Activated CD4-positive, alpha-beta T cell treated with anti-CD3 and anti-CD28 coated beads, Interleukin-2, amount 10 ng/mL, durations not matched to agents 24 days and 14 days (primary cell): ENCODE data around the gene USF2. TPM values are rescaled to one million over a fixed set of nuclear protein-coding genes. Genes with fewer than 3 reads are reported as not detected.

ENCODE experiments used
- DNase-seq: peaks from one replicate; pipeline ENCODE4 v3.0.0; 2022
- H3K27ac Mint-ChIP-seq: one replicate; pipeline ENCODE4 v1.8.0; 2022; ENCODE audit warnings: mild to moderate bottlenecking, mixed read lengths
- H3K27me3 Mint-ChIP-seq: one replicate; pipeline ENCODE4 v1.8.0; 2022; ENCODE audit warnings: mixed read lengths
- H3K36me3 Mint-ChIP-seq: one replicate; pipeline ENCODE4 v1.8.0; 2022; ENCODE audit warnings: low read depth, mild to moderate bottlenecking, mixed read lengths
- H3K4me1 Mint-ChIP-seq: one replicate; pipeline ENCODE4 v1.8.0; 2021; ENCODE audit warnings: mixed read lengths
- H3K4me3 Mint-ChIP-seq: one replicate; pipeline ENCODE4 v1.8.0; 2022; ENCODE audit warnings: mild to moderate bottlenecking, moderate library complexity, mixed read lengths
- H3K9me3 Mint-ChIP-seq: one replicate; pipeline ENCODE4 v1.8.0; 2021; ENCODE audit warnings: mixed read lengths
- intact Hi-C: fragments of 100-400 bp; cut with micrococcal nuclease; formaldehyde crosslinking; loops from one replicate; pipeline ENCODE4 v1.15.1; 2023
- total RNA-seq: library from RNA; stranded (reverse); gene quantifications from 2 replicates; pipeline ENCODE4 v1.2.3, GENCODE V29; 2022

USF2 gene
- total RNA-seq, 1 donor from 2014 or later, result 147 TPM

DNA sequence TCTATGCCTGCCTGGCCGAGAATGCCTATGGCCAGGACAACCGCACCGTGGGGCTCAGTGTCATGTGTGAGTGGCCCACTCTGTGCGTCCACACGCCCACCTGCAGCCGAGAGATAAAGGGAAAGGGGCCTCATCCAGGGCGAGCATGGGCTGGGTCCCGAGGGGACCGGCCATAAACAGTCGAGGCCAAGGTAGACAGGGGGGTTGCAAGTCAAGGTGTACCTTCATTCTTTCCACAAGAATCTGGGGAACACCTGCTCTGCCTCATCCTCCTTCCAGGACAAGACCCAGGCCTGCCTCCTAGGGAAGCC lies 31.5 kb downstream of the USF2 start:
- intact Hi-C loops, result no loop called here

DNA sequence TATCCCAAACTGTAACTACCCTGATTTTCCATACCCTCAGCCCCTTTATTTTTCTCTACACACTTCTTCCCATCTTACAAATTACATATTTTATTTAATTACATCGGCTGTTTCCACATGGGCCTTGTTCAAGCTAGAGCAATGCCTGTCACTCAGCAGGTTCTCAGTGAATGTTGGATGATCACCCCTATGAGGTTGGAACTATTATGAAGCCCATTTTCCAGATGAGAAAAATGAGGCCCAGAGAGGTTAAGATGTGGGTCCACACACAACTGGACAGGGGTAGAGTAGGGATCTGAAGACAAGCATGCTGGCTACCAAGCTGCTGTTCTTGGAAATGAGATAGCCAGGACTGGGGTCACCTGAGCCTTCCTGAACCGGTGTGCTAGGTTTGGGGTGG lies 33.2 kb downstream of the USF2 start:
- no peak for DNase-seq
- intact Hi-C loops, result no loop called here
- H3K4me1 Mint-ChIP-seq, result no peaks in the 10 kb centered on the region
- no peaks in the 10 kb centered on the region for H3K27me3 Mint-ChIP-seq
- H3K4me3 Mint-ChIP-seq, result no peak overlapping the region
- H3K27ac Mint-ChIP-seq, result no peak overlapping the region
- H3K9me3 Mint-ChIP-seq, result no peaks in the 10 kb centered on the region
- no peaks in the 10 kb centered on the region for H3K36me3 Mint-ChIP-seq

More for the DNA sequence above, 31.5 kb downstream of the USF2 start:
- Mint-ChIP-seq H3K36me3 (no peaks in the 10 kb centered on the region), H3K4me1 (peaks cover 7% of the 10 kb centered on the region), H3K27ac (no peak overlapping the region), H3K9me3 (no peaks in the 10 kb centered on the region), H3K27me3 (no peaks in the 10 kb centered on the region), H3K4me3 (no peak overlapping the region)
- no peak for DNase-seq

DNA sequence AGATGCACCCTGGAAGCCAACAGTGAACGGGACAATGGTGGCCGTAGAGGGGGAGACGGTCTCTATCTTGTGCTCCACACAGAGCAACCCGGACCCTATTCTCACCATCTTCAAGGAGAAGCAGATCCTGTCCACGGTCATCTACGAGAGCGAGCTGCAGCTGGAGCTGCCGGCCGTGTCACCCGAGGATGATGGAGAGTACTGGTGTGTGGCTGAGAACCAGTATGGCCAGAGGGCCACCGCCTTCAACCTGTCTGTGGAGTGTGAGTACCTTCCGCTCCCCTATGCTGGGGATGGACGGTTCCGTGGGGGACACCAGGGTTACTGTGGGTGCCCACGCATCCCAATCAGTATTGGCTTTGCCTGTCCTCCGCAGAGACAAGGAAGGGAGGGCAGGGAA lies 33.7 kb downstream of the USF2 start:
- no peak overlapping the region for H3K4me3 Mint-ChIP-seq
- H3K4me1 Mint-ChIP-seq, result no peaks in the 10 kb centered on the region
- H3K27ac Mint-ChIP-seq, result no peak overlapping the region
- no peak for DNase-seq
- no peaks in the 10 kb centered on the region for H3K9me3 Mint-ChIP-seq
- intact Hi-C loops, result no loop called here
- no peaks in the 10 kb centered on the region for H3K27me3 Mint-ChIP-seq
- no peaks in the 10 kb centered on the region for H3K36me3 Mint-ChIP-seq

DNA sequence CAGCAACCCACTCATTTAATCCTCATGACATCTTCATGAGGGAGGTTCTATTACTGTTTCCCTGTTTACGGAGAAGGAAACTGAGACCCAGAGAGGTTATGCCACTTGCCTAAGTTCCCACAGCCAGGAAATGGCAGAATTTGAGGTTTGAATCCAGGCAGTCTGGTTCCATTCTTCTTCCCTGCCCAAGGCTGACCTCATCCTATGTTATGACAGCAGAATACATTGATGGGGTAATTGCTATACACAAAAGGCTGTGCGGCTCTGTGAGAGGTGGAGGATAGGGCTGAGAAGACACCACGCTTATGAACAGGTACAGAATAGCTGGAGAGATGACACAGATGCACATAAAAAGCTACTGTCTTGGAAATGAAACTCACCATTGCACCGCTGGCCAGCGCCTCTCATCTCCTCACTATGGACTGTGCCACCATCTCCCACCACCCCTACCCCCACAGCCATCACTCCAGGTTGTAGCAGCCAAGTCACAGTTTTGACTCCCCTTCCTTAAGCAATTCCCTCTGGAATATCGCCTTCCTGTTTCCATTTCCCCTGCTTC lies 34.7 kb downstream of the USF2 start:
- no peak overlapping the region for H3K27ac Mint-ChIP-seq
- no peak for DNase-seq

DNA sequence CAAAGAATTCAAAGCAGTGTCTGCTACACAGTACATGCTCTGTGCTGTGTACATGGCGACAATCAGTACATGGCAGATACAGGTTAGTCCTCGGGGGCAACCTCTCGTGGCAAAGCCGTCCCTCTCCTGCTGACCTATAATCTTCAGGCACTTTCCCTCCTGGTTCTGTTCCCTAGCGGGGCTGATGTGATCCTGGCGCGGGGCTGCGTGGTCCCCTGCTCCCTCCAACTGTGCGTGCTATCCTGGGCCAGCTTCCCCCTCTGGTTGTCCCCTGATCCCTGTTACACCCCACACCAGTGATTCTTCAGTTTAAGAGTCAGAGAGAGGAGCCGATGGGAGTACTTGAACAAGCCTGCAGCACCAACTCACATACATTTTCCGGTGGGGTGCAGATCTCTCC lies 35.3 kb downstream of the USF2 start:
- no peaks in the 10 kb centered on the region for H3K36me3 Mint-ChIP-seq
- intact Hi-C loops, result no loop called here
- DNase-seq, result no peak
- H3K9me3 Mint-ChIP-seq, result no peaks in the 10 kb centered on the region
- no peaks in the 10 kb centered on the region for H3K27me3 Mint-ChIP-seq
- no peaks in the 10 kb centered on the region for H3K4me1 Mint-ChIP-seq
- no peak overlapping the region for H3K4me3 Mint-ChIP-seq
- H3K27ac Mint-ChIP-seq, result no peak overlapping the region

More for the DNA sequence above, 34.7 kb downstream of the USF2 start:
- Mint-ChIP-seq H3K27me3 (no peaks in the 10 kb centered on the region), H3K4me3 (no peak overlapping the region), H3K4me1 (no peaks in the 10 kb centered on the region), H3K9me3 (no peaks in the 10 kb centered on the region), H3K36me3 (no peaks in the 10 kb centered on the region)
- intact Hi-C loops, result no loop called here

DNA sequence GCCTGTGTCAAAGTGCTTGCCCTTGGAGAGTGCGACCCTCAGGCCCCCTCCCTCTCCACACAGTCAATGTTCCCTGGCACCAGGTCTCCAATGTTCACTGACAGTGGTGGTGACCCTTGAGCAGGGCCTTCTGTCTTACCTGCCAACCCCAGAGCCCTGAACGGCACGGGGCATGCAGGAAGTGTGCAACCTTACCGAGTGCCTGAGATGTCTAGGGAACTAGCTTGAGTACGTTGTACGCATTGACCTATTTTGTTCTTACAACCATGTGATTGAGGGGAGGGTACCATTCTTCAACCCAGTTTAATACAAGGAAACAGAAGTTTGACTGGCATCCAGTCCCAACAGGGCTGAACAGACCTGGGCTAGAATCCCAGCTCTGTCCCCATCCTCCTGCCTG lies 36.4 kb downstream of the USF2 start:
- no peak for DNase-seq
- H3K9me3 Mint-ChIP-seq, result no peaks in the 10 kb centered on the region
- intact Hi-C loops, result no loop called here
- H3K36me3 Mint-ChIP-seq, result no peaks in the 10 kb centered on the region
- H3K27ac Mint-ChIP-seq, result no peak overlapping the region
- H3K4me3 Mint-ChIP-seq, result no peak overlapping the region
- no peaks in the 10 kb centered on the region for H3K27me3 Mint-ChIP-seq
- H3K4me1 Mint-ChIP-seq, result no peaks in the 10 kb centered on the region

DNA sequence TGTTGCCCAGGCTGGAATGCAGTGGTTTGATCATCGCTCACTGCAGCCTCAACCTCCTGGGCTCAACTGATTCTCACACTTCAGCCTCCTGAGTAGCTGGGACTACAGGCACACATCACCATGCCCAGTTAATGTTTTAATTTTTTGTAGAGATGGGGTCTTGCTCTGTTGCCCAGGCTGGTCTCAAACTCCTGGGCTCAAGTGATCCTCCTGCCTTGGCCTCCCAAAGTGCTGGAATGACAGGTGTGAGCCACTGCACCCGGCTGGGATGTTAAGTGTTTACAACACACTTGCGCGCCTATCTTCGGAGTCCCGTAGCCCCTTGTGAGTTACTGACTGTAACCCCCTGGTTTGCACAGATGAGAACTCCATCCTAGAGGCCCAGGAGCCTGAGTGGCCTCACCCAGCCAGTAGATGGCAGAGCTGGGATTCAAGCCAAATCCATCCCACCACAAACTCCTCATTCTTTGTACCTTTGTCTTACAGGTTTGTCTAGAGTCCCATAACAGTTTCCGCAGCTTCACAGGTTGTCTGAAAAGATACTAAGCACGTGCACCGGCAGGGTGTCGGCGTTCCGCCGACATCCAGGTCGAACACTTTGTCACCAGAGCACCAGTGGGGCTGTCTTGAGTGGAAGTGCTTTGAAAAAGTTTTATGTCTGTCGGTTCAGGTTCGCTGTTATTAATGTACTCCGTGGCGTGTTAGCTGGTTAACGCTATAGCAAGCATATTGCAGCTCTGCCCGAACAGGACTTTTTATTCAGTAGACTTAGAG lies 37.9 kb downstream of the USF2 start:
- DNase-seq, result no peak
- Mint-ChIP-seq H3K4me1 (no peaks in the 10 kb centered on the region), H3K36me3 (no peaks in the 10 kb centered on the region), H3K27me3 (no peaks in the 10 kb centered on the region), H3K27ac (no peak overlapping the region), H3K4me3 (no peak overlapping the region), H3K9me3 (no peaks in the 10 kb centered on the region)
- intact Hi-C loops, result no loop called here

DNA sequence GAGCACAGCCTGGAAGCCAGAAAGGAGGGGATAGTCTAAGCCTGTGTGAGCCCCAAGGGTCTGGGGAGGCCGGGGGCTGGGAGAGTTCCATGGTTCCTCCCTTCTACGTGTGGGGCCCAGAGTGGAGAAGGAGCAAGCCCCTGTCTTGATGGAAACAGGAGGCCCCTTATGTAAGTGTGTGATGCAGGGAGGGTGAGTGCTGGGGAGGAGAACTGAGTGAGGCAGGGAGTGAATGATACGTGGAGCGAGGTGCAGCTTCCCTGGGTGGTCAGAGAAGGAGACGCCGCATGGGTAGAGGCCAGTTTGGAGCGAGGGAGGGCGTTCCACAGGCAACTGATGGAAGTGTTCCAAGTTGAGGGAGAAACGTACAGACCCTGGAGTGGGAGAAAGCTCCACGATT lies 39.2 kb downstream of the USF2 start:
- intact Hi-C loops, result no loop called here
- H3K4me3 Mint-ChIP-seq, result no peak overlapping the region
- H3K36me3 Mint-ChIP-seq, result no peaks in the 10 kb centered on the region
- DNase-seq, result no peak
- no peaks in the 10 kb centered on the region for H3K4me1 Mint-ChIP-seq
- H3K27me3 Mint-ChIP-seq, result no peaks in the 10 kb centered on the region
- no peaks in the 10 kb centered on the region for H3K9me3 Mint-ChIP-seq
- no peak overlapping the region for H3K27ac Mint-ChIP-seq

DNA sequence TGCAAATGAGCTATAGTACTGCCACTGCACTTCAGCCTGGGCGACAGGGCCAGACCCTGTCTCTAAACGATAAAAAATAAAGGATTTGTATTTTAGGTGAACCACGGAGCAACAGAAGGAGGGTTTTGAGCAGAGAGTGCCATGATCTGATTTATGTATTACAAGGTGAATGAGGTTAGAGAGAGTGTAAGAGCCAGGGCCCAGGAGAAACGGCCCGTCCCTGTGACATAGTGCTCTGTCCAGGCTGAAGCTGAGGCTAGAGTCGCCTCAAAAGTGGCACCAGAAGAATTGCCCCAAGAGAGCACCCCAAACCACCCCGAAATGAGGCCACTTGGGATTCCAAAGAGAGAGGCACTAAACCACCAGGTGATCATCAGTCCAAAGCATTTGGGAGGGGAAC lies 40.1 kb downstream of the USF2 start:
- H3K27me3 Mint-ChIP-seq, result no peaks in the 10 kb centered on the region
- no peak overlapping the region for H3K4me3 Mint-ChIP-seq
- no peak overlapping the region for H3K27ac Mint-ChIP-seq
- intact Hi-C loops, result no loop called here
- H3K36me3 Mint-ChIP-seq, result no peaks in the 10 kb centered on the region
- no peak for DNase-seq
- no peaks in the 10 kb centered on the region for H3K4me1 Mint-ChIP-seq
- no peaks in the 10 kb centered on the region for H3K9me3 Mint-ChIP-seq

DNA sequence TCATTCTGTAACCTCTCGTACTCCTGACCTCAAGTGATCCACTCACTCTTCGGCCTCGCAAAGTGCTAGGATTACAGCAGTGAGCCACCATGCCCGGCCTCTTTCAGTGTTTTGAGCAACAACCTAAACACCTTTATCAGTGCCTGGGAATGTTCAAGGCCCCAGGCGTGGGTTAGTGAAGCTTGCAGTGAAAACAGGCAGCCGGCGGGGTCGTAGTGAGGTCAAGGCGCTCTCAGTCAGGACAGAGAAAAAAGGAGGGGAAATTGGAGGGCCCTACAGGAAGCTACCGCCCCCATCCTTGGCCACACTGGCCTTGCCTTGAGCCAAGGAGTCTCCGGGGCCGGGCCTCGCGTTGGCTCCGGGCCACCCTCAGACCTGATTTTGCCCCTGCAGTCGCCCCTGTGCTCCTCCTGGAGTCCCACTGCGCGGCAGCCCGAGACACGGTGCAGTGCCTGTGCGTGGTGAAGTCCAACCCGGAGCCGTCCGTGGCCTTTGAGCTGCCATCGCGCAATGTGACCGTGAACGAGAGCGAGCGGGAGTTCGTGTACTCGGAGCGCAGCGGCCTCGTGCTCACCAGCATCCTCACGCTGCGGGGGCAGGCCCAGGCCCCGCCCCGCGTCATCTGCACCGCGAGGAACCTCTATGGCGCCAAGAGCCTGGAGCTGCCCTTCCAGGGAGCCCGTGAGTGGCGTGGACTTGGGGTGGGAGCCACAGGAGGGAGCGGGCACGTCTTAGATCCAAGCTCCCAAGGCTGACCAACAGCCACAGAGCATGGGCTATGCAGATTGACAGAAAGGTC lies 40.9 kb downstream of the USF2 start:
- intact Hi-C loops, result no loop called here
- H3K4me3 Mint-ChIP-seq, result no peak overlapping the region
- H3K4me1 Mint-ChIP-seq, result no peaks in the 10 kb centered on the region
- H3K27me3 Mint-ChIP-seq, result no peaks in the 10 kb centered on the region
- no peak for DNase-seq
- no peaks in the 10 kb centered on the region for H3K36me3 Mint-ChIP-seq
- H3K27ac Mint-ChIP-seq, result no peak overlapping the region
- no peaks in the 10 kb centered on the region for H3K9me3 Mint-ChIP-seq

DNA sequence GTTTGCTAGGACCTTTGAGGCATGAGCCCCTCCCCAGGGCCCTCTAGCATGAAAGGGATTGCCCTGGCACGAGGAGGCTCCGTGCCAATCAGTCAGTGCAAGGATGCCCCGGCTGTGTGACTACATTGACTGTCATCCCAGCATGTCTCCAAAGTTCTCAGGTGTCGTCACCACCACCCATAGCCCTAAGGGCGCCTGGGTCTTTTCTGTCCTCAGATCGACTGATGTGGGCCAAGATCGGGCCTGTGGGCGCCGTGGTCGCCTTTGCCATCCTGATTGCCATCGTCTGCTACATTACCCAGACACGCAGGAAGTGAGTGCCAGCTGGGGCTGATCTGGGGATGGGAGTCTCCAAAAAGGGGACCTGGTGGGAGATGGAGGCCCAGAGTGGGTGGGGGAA lies 41.6 kb downstream of the USF2 start:
- no peaks in the 10 kb centered on the region for H3K36me3 Mint-ChIP-seq

DNA sequence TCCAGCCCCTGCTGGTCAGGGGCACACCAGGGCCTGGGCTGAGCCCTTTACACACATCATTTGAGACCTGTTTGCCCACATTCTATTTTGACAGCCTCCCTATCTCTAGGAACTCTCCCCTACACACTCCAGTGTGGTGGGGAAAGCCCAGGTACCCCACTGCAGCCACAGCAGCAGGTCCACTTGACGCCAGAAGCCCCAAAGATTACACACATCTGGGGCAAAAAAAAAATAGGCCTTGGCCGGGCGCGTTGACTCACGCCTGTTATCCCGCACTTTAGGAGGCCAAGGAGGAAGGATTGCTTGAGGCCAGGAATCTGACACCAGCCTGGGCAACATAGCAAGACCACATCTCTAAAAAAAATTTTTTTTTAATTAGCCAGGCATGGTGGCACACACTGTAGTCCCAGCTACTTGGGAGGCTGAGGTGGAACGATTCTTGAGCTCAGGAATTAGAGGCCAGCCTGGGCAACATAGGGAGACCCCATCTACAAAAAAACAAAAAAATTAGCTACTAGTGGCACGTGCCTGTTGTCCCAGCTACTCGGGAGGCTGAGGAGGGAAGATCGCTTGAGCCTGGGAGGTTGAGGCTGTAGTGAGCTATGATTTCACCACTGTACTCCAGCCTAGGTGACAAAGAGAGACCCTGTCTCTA lies 42.2 kb downstream of the USF2 start:
- Mint-ChIP-seq H3K9me3 (no peaks in the 10 kb centered on the region), H3K4me3 (no peak overlapping the region), H3K4me1 (no peaks in the 10 kb centered on the region), H3K27me3 (no peaks in the 10 kb centered on the region), H3K27ac (no peak overlapping the region), H3K36me3 (no peaks in the 10 kb centered on the region)
- intact Hi-C loops, result no loop called here
- DNase-seq, result no peak

More for the DNA sequence above, 41.6 kb downstream of the USF2 start:
- no peak for DNase-seq
- H3K27ac Mint-ChIP-seq, result no peak overlapping the region
- intact Hi-C loops, result no loop called here
- no peaks in the 10 kb centered on the region for H3K9me3 Mint-ChIP-seq
- no peaks in the 10 kb centered on the region for H3K27me3 Mint-ChIP-seq
- H3K4me1 Mint-ChIP-seq, result no peaks in the 10 kb centered on the region
- H3K4me3 Mint-ChIP-seq, result no peak overlapping the region

DNA sequence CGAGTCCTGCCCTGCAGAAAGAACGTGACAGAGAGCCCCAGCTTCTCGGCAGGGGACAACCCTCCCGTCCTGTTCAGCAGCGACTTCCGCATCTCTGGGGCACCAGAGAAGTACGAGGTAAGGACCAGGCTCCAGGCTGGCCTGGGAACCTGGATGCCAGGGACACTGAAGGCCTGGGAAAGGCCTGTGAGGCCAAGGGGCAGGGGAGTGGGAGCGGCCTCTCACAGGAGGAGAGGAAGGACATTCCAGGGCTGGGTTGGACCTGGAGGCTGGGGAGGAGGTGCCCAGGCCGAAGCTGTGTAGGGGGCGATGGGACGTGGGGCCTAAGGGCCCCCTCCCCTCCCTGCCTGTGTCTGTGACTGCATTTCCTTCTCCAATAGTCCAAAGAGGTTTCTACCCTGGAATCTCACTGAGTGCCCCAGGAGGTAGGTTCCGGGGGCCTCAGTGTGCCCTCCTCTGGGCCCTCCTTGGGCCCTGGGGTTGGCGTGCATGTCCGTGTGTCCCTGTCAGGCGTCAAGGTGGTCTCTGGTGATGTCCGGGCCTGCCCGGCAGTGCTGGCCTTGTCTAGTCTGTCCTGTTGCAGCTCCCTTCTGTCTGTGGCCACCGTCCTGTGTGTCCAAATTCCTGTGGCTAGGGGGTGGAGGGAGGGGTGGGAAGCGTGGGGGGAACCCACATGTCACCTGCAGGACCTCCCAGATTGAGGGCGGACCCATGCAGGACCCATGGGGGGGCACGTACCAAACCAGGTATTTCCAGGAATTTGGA lies 43.3 kb downstream of the USF2 start:
- DNase-seq, result no peak
- no peaks in the 10 kb centered on the region for H3K4me1 Mint-ChIP-seq
- H3K4me3 Mint-ChIP-seq, result no peak overlapping the region
- intact Hi-C loops, result no loop called here
- H3K27me3 Mint-ChIP-seq, result no peaks in the 10 kb centered on the region
- H3K36me3 Mint-ChIP-seq, result no peaks in the 10 kb centered on the region
- H3K9me3 Mint-ChIP-seq, result no peaks in the 10 kb centered on the region
- no peak overlapping the region for H3K27ac Mint-ChIP-seq
